Brain pericyte (primary cell): ENCODE results near the gene HNRNPM.
A peak's percentile ranks its signal among the peaks of the same experiment; 100 is the strongest.
"Not testable (repeated sequence)": the region's sequence is repeated elsewhere in the genome, so short reads cannot be mapped to it uniquely, and the experiment has no call there.

Experiments
- DNase-seq: peaks from one replicate; pipeline ENCODE4 v3.0.0-alpha.2; 2012; ENCODE audit warnings: low read depth, low spot score

Gene HNRNPM

GRCh38 chr19:8423817-8424223, 21.0 kb upstream of the HNRNPM start:
- peak; percentile 72 for DNase-seq

GRCh38 chr19:8425331-8425730, 19.4 kb upstream of the HNRNPM start:
- DNase-seq, result not testable (repeated sequence)

GRCh38 chr19:8426283-8426682, 18.5 kb upstream of the HNRNPM start:
- no peak for DNase-seq

GRCh38 chr19:8429044-8429443, 15.7 kb upstream of the HNRNPM start:
- no peak for DNase-seq

GRCh38 chr19:8429826-8430225, 14.9 kb upstream of the HNRNPM start:
- no peak for DNase-seq

- DNase-seq, result no peak
These were observed 14.1 kb upstream of the HNRNPM start for GRCh38 chr19:8430650-8431049.

GRCh38 chr19:8438236-8438635, 6.5 kb upstream of the HNRNPM start:
- no peak for DNase-seq

- no peak for DNase-seq
These were observed 2.8 kb upstream of the HNRNPM start for GRCh38 chr19:8441725-8442544.

- not testable (repeated sequence) for DNase-seq
These were observed 567 bp upstream of the HNRNPM start for GRCh38 chr19:8444140-8444676.

GRCh38 chr19:8445488-8446001, 770 bp downstream of the HNRNPM start:
- no peak for DNase-seq

- DNase-seq, result no peak
These were observed 1.4 kb downstream of the HNRNPM start for GRCh38 chr19:8446061-8446709.

- no peak for DNase-seq
These were observed 5.1 kb downstream of the HNRNPM start for GRCh38 chr19:8449830-8450229.

GRCh38 chr19:8451377-8451776, 6.6 kb downstream of the HNRNPM start:
- DNase-seq, result no peak

GRCh38 chr19:8451885-8452284, 7.1 kb downstream of the HNRNPM start:
- DNase-seq, result no peak

GRCh38 chr19:8452446-8453123, 7.8 kb downstream of the HNRNPM start:
- DNase-seq, result no peak

GRCh38 chr19:8453616-8454015, 8.8 kb downstream of the HNRNPM start:
- DNase-seq, result no peak

GRCh38 chr19:8454218-8454617, 9.4 kb downstream of the HNRNPM start:
- no peak for DNase-seq

- DNase-seq, result no peak
These were observed 10.2 kb downstream of the HNRNPM start for GRCh38 chr19:8455018-8455417.

GRCh38 chr19:8456064-8456463, 11.3 kb downstream of the HNRNPM start:
- no peak for DNase-seq

- no peak for DNase-seq
These were observed 12.4 kb downstream of the HNRNPM start for GRCh38 chr19:8457209-8457608.

GRCh38 chr19:8457827-8458226, 13.1 kb downstream of the HNRNPM start:
- no peak for DNase-seq

GRCh38 chr19:8458380-8458779, 13.6 kb downstream of the HNRNPM start:
- DNase-seq, result no peak
